GM21717 (cell line): ENCODE data around the gene UVRAG.

Experiments used
- ATAC-seq: cut with Tn5 transposase; IDR thresholded peaks from one replicate; pipeline ENCODE4 v1.9.1; 2021; ENCODE audit warnings: mild to moderate bottlenecking, moderate library complexity; ENCODE audit not compliant: unreplicated experiment

The UVRAG gene

GRCh38 chr11:75802913-75803820 lies 11.8 kb upstream of the UVRAG start:
- ATAC-seq = peak; percentile 54

GRCh38 chr11:75809111-75809510 lies 5.9 kb upstream of the UVRAG start:
- ATAC-seq = no peak

GRCh38 chr11:75809991-75810390 lies 5.0 kb upstream of the UVRAG start:
- no peak for ATAC-seq

- no peak for ATAC-seq
Observed at GRCh38 chr11:75810637-75811390, 4.2 kb upstream of the UVRAG start.

- ATAC-seq = no peak
Observed at GRCh38 chr11:75811485-75811884, 3.5 kb upstream of the UVRAG start.

- ATAC-seq = no peak
Observed at GRCh38 chr11:75812542-75813040, 2.4 kb upstream of the UVRAG start.

- no peak for ATAC-seq
Observed at GRCh38 chr11:75813124-75813523, 1.9 kb upstream of the UVRAG start.

- no peak for ATAC-seq
Observed at GRCh38 chr11:75813622-75814039, 1.4 kb upstream of the UVRAG start.

- ATAC-seq = peak; percentile 21
Observed at GRCh38 chr11:75814363-75814676, 690 bp upstream of the UVRAG start.

- peak; percentile 14 for ATAC-seq
Observed at GRCh38 chr11:75815345-75816168, 547 bp downstream of the UVRAG start.

GRCh38 chr11:75816561-75817239 lies 1.7 kb downstream of the UVRAG start:
- ATAC-seq = no peak

- no peak for ATAC-seq
Observed at GRCh38 chr11:75820645-75821044, 5.6 kb downstream of the UVRAG start.

GRCh38 chr11:75821202-75821601 lies 6.2 kb downstream of the UVRAG start:
- no peak for ATAC-seq

GRCh38 chr11:75822541-75822940 lies 7.5 kb downstream of the UVRAG start:
- ATAC-seq = no peak

GRCh38 chr11:75823415-75823814 lies 8.4 kb downstream of the UVRAG start:
- no peak for ATAC-seq

- no peak for ATAC-seq
Observed at GRCh38 chr11:75823946-75824345, 8.9 kb downstream of the UVRAG start.

GRCh38 chr11:75826461-75827230 lies 11.6 kb downstream of the UVRAG start:
- no peak for ATAC-seq

GRCh38 chr11:75827562-75827961 lies 12.6 kb downstream of the UVRAG start:
- ATAC-seq = no peak

- ATAC-seq = no peak
Observed at GRCh38 chr11:75831915-75832502, 17.0 kb downstream of the UVRAG start.
